GM23248 (cell line): Measurements from ENCODE around the gene KAZN.

ENCODE experiments used
- EZH2 ChIP-seq: fragments of 200-600 bp; sonication (generic); IDR thresholded peaks from 2 replicates; pipeline ENCODE4 v1.6.1; 2018; ENCODE audit warnings: antibody characterized with exemption, mild to moderate bottlenecking; ENCODE audit not compliant: insufficient read depth, poor library complexity, severe bottlenecking
- EZH2phosphoT487 ChIP-seq: fragments of 200-600 bp; sonication (generic); IDR thresholded peaks from 2 replicates; pipeline ENCODE4 v1.6.1; 2018; ENCODE audit warnings: antibody characterized with exemption, moderate library complexity, mild to moderate bottlenecking, low read depth; ENCODE audit not compliant: insufficient read depth

DNA sequence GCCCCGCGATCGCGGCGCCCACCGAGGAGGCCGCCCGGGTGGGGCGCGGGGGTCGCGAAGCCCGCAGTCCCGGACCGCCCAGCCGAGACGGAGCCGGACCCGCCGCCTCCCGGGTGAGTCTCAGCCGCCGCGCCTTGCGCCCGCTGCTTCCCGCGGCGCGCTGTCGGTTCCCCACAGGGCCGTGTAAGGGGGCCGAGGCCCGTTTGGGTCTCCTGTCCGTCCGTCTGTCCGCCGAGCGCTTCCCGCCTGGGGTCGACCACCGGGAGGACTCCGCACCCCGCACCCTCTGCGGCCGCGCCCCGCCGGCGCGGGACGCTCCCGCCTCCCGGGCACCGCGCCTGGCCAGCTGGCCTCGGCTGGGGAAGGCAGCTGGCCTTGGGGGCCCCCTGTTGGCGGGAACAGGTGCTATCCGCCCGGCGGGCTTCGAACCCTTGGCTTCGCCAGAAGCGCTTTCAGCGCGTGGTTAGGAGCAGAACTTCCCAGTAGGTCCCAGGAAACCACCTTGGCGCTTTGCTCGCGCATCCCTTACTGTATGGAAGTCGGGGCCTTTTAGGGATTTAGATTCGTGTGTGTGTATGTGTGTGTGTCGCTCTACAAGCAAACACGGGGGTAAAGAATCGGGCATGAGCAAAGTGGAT lies 555.5 kb downstream of the KAZN start:
- TF ChIP-seq EZH2 (no peak), EZH2phosphoT487 (no peak)
